Endodermal cell (in vitro differentiated cells): ENCODE results near the gene PARP8. TPM values are rescaled to one million over a fixed set of nuclear protein-coding genes. Genes with fewer than 3 reads are reported as not detected.

Experiments
- DNase-seq: peaks from one replicate; pipeline ENCODE4 v3.0.0-alpha.2; 2017
- H3K27ac ChIP-seq: 2 replicates; pipeline ENCODE4 v1.5.1; 2013; ENCODE audit warnings: mild to moderate bottlenecking, low read depth, low read length, moderate library complexity
- H3K27me3 ChIP-seq: 2 replicates; pipeline ENCODE4 v1.6.1; 2013; ENCODE audit warnings: mild to moderate bottlenecking, low read length, moderate library complexity; ENCODE audit not compliant: insufficient read depth, control insufficient read depth, poor library complexity, severe bottlenecking
- H3K36me3 ChIP-seq: 2 replicates; pipeline ENCODE4 v1.7.0; 2013; ENCODE audit warnings: mild to moderate bottlenecking, low read length, moderate library complexity; ENCODE audit not compliant: control insufficient read depth, insufficient read depth
- H3K4me1 ChIP-seq: one replicate; pipeline ENCODE4 v1.7.0; 2013; ENCODE audit warnings: low read length; ENCODE audit not compliant: control insufficient read depth, insufficient read depth
- H3K4me3 ChIP-seq: 2 replicates; pipeline ENCODE4 v1.5.1; 2013; ENCODE audit warnings: mild to moderate bottlenecking, low read length, moderate library complexity
- H3K9ac ChIP-seq: 2 replicates; pipeline ENCODE4 v1.6.1; 2013; ENCODE audit warnings: mild to moderate bottlenecking, low read length, moderate library complexity; ENCODE audit not compliant: poor library complexity, severe bottlenecking; ENCODE audit errors: extremely low read depth
- H3K9me3 ChIP-seq: 2 replicates; pipeline ENCODE4 v1.6.1; 2013; ENCODE audit warnings: mild to moderate bottlenecking, low read length, moderate library complexity; ENCODE audit not compliant: control insufficient read depth
- H3K27ac Mint-ChIP-seq: 2 replicates; pipeline ENCODE4 v1.8.0; 2020; ENCODE audit warnings: mixed read lengths
- H3K27me3 Mint-ChIP-seq: 2 replicates; pipeline ENCODE4 v1.8.0; 2021; ENCODE audit warnings: mild to moderate bottlenecking, mixed read lengths; ENCODE audit not compliant: insufficient read depth
- H3K36me3 Mint-ChIP-seq: 2 replicates; pipeline ENCODE4 v1.8.0; 2020; ENCODE audit warnings: low read depth, mixed read lengths
- H3K4me1 Mint-ChIP-seq: 2 replicates; pipeline ENCODE4 v1.8.0; 2020; ENCODE audit warnings: mixed read lengths
- H3K4me3 Mint-ChIP-seq: 2 replicates; pipeline ENCODE4 v1.8.0; 2020; ENCODE audit warnings: mild to moderate bottlenecking, moderate library complexity, mixed read lengths
- H3K9me3 Mint-ChIP-seq: 2 replicates; pipeline ENCODE4 v1.8.0; 2020; ENCODE audit warnings: mild to moderate bottlenecking, mixed read lengths
- WGBS, 2 experiments: methylation state at CpG; one replicate each; pipeline versions ENCODE4 v1.1.5 to v1.1.7; 2013; ENCODE audit warnings: missing lambda C conversion rate in 2 of 2, mixed read lengths in 1 of 2; ENCODE audit not compliant: insufficient coverage in 1 of 2, insufficient read length in 1 of 2; 5-methylcytosine and 5-hydroxymethylcytosine counted together
- total RNA-seq, 2 donors: library from RNA; stranded (reverse); fragmentation: NEBNext Ultra II Directional in 1 of 2; extraction: Animal tissue kit (Norgen Biotek cat#: 25700) in 1 of 2; gene quantifications; 2 replicates in 1 of 2; 3 replicates in 1 of 2; pipeline ENCODE4 v1.2.1, GENCODE V29; 2021
- TF ChIP-seq, protein P1 (sequence below): fragments of 200-600 bp; sonication (generic); conservative IDR thresholded peaks from 2 replicates; pipeline ENCODE4 v1.5.0; 2021; ENCODE audit warnings: antibody characterized with exemption, mild to moderate bottlenecking

Gene PARP8
- total RNA-seq, 2 donors from 2014 or later = 18.7 to 19.4 TPM

GRCh38 chr5:50704730-50705129, 38.3 kb downstream of the PARP8 start:
- no peaks in the 10 kb centered on the region for H3K9me3 Mint-ChIP-seq
- Histone ChIP-seq H3K9ac (no peak overlapping the region), H3K9me3 (no peaks in the 10 kb centered on the region), H3K4me3 (no peak overlapping the region), H3K27me3 (no peaks in the 10 kb centered on the region), H3K27ac (no peak overlapping the region), H3K4me1 (no peaks in the 10 kb centered on the region), H3K36me3 (no peaks in the 10 kb centered on the region)
- peaks cover 13% of the 10 kb centered on the region for H3K4me1 Mint-ChIP-seq
- no peak for DNase-seq
- H3K4me3 Mint-ChIP-seq = no peak overlapping the region
- WGBS, 2 experiments = 90 to 95% methylated on average over 3 of the region's 3 CpGs
- TF ChIP-seq, protein P1, sequence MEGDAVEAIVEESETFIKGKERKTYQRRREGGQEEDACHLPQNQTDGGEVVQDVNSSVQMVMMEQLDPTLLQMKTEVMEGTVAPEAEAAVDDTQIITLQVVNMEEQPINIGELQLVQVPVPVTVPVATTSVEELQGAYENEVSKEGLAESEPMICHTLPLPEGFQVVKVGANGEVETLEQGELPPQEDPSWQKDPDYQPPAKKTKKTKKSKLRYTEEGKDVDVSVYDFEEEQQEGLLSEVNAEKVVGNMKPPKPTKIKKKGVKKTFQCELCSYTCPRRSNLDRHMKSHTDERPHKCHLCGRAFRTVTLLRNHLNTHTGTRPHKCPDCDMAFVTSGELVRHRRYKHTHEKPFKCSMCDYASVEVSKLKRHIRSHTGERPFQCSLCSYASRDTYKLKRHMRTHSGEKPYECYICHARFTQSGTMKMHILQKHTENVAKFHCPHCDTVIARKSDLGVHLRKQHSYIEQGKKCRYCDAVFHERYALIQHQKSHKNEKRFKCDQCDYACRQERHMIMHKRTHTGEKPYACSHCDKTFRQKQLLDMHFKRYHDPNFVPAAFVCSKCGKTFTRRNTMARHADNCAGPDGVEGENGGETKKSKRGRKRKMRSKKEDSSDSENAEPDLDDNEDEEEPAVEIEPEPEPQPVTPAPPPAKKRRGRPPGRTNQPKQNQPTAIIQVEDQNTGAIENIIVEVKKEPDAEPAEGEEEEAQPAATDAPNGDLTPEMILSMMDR = no peak
- H3K27me3 Mint-ChIP-seq = no peaks in the 10 kb centered on the region
- no peak overlapping the region for H3K27ac Mint-ChIP-seq
- no peaks in the 10 kb centered on the region for H3K36me3 Mint-ChIP-seq

DNA sequence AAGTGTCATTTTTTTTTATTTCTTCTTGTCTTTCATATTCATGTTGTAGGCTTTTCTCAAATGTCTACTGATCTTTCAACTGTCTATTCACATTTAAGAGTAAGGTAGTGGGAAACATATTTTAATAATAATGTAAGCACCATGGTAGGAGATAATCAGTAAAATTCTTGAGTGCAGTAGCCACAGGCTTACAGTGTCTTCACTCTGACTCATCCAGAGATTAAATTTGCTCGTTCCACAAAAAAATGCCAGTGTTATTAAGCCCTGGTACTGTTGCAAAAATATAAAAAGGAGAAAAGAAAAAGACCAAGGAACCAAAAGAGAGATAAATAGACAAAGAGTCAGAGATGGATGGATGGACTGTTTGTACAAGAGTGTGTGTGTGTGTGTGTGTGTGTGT, 43.0 kb downstream of the PARP8 start:
- Histone ChIP-seq H3K4me1 (no peaks in the 10 kb centered on the region), H3K27ac (no peak overlapping the region), H3K4me3 (no peak overlapping the region), H3K9me3 (no peaks in the 10 kb centered on the region), H3K9ac (no peak overlapping the region), H3K27me3 (no peaks in the 10 kb centered on the region), H3K36me3 (no peaks in the 10 kb centered on the region)
- Mint-ChIP-seq H3K36me3 (no peaks in the 10 kb centered on the region), H3K9me3 (no peaks in the 10 kb centered on the region), H3K4me3 (no peak overlapping the region), H3K27ac (no peak overlapping the region), H3K27me3 (no peaks in the 10 kb centered on the region), H3K4me1 (peaks cover 8% of the 10 kb centered on the region)
- TF ChIP-seq, protein P1 = no peak
- 84 to 100% methylated on average over 1 of the region's 1 CpG for WGBS, 2 experiments
- DNase-seq = no peak

DNA sequence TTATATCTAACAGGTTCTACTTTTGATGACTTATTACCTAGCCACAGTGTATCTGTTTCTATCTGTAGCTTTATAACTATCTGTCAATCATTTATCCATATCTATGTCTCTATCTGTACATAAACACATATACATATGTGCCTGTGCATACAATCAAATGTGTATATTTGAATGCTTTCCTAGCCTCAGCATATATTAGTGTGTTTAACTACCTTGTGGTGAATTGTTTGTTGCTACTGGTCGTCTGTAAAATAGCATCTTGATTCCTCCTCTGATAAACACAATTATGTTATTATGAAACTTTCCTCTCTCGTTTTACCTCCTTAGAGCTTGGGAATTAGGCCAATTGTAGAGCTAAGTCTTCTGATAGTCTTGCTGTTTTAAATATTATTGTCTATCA, 44.4 kb downstream of the PARP8 start:
- Mint-ChIP-seq H3K36me3 (no peaks in the 10 kb centered on the region), H3K4me1 (peaks cover 12% of the 10 kb centered on the region), H3K4me3 (no peak overlapping the region), H3K27me3 (no peaks in the 10 kb centered on the region), H3K27ac (no peak overlapping the region), H3K9me3 (no peaks in the 10 kb centered on the region)
- no peak for DNase-seq
- H3K4me1 ChIP-seq = no peaks in the 10 kb centered on the region
- TF ChIP-seq, protein P1 = no peak
- WGBS, 2 experiments = 83% methylated on average over 1 of the region's 2 CpGs; no CpG with 5 or more reads in 1 of the 2 experiments
- no peak overlapping the region for H3K9ac ChIP-seq
- H3K4me3 ChIP-seq = no peak overlapping the region
- H3K36me3 ChIP-seq = no peaks in the 10 kb centered on the region
- H3K9me3 ChIP-seq = no peaks in the 10 kb centered on the region
- H3K27me3 ChIP-seq = no peaks in the 10 kb centered on the region
- no peak overlapping the region for H3K27ac ChIP-seq
